HepG2 (cell line): Measurements from ENCODE around the gene PKDREJ. TPM values are rescaled to one million over a fixed set of nuclear protein-coding genes. Genes with fewer than 3 reads are reported as not detected.
A peak's percentile ranks its signal among the peaks of the same experiment; 100 is the strongest.

ENCODE experiments used
- ASH2L ChIP-seq: fragments of 300-600, 200-600 bp; sonication (generic); IDR thresholded peaks from 2 replicates; pipeline ENCODE4 v1.7.0; 2017; ENCODE audit warnings: low read depth, mild to moderate bottlenecking, moderate library complexity, mixed read lengths, low read length; ENCODE audit not compliant: insufficient read length
- FOXA1 ChIP-seq, 2 experiments: fragments of 450-650 bp in 1 of 2; sonication (generic) in 1 of 2; formaldehyde crosslinking in 1 of 2; IDR thresholded peaks; 2 replicates each; pipeline versions ENCODE4 v1.4.0 to v1.6.1; 2016 to 2020; ENCODE audit warnings: missing genetic modification reagents in 1 of 2
- GFI1 ChIP-seq: sonication (generic); formaldehyde crosslinking; IDR thresholded peaks from 2 replicates; pipeline ENCODE4 v1.5.0; 2020; ENCODE audit warnings: missing genetic modification reagents, mild to moderate bottlenecking, borderline replicate concordance
- PCBP2 ChIP-seq: fragments of 200-400 bp; formaldehyde crosslinking; optimal IDR thresholded peaks from 2 replicates; pipeline ENCODE3; 2018; ENCODE audit warnings: low read length, low read depth; ENCODE audit not compliant: poor library complexity, severe bottlenecking
- RFX5 ChIP-seq: IDR thresholded peaks from 2 replicates; pipeline ENCODE4 v1.6.1; 2011; ENCODE audit warnings: low read depth, low read length, improper control_type of control experiment
- TBL1XR1 ChIP-seq: fragments of 150-350 bp; IDR thresholded peaks from 2 replicates; pipeline ENCODE4 v1.6.1; 2014; ENCODE audit warnings: borderline replicate concordance, low read length; ENCODE audit not compliant: partially characterized antibody
- polyA plus RNA-seq, 8 experiments: library from polyadenylated mRNA; depleted of rRNA in 3 of 8; stranded (reverse) in 7 of 8; unstranded in 1 of 8; fragments of >200 nt; fragmentation: Illumina TruSeq in 4 of 8; extraction: Trizol in 4 of 8; gene quantifications; 2 replicates each; pipeline versions ENCODE4 v1.2.1 to v1.2.3, GENCODE V29; 2011 to 2016; ENCODE audit warnings: low read depth in 4 of 8, missing spikeins in 1 of 8, mixed read lengths in 1 of 8; ENCODE audit not compliant: insufficient read depth in 1 of 8
- total RNA-seq, 5 experiments: library from RNA; depleted of rRNA; stranded (reverse); fragments of >200 nt; fragmentation: Illumina TruSeq; extraction: Trizol; gene quantifications; 2 replicates each; pipeline ENCODE4 v1.2.3, GENCODE V29; 2016; ENCODE audit warnings: low read depth in 1 of 5
- TF ChIP-seq, protein P1 (sequence below): sonication (generic); formaldehyde crosslinking; IDR thresholded peaks from 2 replicates; pipeline ENCODE4 v1.5.1; 2020; ENCODE audit warnings: mild to moderate bottlenecking, moderate library complexity, missing genetic modification reagents
- TF ChIP-seq, protein P2 (sequence below): sonication (generic); formaldehyde crosslinking; IDR thresholded peaks from 2 replicates; pipeline ENCODE4 v1.4.0; 2020; ENCODE audit warnings: missing genetic modification reagents
- TF ChIP-seq, protein P3 (sequence below): sonication (generic); formaldehyde crosslinking; conservative IDR thresholded peaks from 2 replicates; pipeline ENCODE4 v1.8.1; 2023; ENCODE audit warnings: missing genetic modification reagents
- TF ChIP-seq, protein P4 (sequence below), 2 experiments: sonication (generic) in 1 of 2; formaldehyde crosslinking in 1 of 2; IDR thresholded peaks; 2 replicates each; pipeline versions ENCODE4 v1.4.0 to v1.6.1; 2016 to 2020; ENCODE audit warnings: borderline replicate concordance in 1 of 2, low read depth in 1 of 2, mild to moderate bottlenecking in 1 of 2, missing genetic modification reagents in 1 of 2

Gene PKDREJ
- total and polyA plus RNA-seq, 2 of the 13 experiments (the other 11 are each of a cell fraction or from before 2014, with no cell fraction given) = not detected

DNA sequence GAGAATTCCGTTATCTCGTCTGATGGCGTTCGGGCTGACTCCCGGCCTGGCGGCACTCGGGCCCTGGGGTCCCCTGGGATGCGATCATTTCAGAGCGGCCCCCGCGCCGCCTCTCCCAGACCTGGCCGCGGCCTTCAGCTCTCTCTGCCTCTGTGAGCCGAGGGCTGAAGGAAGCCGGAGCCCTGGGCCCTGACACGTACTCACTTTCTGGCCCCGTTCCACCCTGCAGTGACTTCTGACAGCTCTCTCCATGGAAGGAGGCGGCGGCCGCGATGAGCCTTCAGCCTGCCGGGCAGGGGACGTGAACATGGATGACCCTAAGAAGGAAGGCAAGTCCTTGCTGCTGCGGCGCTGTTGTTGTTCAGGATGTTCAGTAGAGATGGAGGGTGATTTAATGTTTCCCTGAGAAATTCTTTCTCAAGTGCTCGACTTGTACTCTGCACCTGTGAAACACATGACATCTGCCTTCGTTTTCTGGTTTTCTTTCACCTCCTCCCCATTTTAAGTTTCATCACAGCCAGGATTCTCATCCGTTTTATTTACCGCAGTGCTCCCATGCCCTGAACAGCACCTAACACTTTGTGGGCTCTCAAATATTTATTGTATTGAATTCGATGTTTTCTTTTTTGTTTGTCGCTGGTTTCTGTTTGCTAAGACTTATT lies 34.1 kb upstream of the PKDREJ start (continued):
- TF ChIP-seq, protein P1, sequence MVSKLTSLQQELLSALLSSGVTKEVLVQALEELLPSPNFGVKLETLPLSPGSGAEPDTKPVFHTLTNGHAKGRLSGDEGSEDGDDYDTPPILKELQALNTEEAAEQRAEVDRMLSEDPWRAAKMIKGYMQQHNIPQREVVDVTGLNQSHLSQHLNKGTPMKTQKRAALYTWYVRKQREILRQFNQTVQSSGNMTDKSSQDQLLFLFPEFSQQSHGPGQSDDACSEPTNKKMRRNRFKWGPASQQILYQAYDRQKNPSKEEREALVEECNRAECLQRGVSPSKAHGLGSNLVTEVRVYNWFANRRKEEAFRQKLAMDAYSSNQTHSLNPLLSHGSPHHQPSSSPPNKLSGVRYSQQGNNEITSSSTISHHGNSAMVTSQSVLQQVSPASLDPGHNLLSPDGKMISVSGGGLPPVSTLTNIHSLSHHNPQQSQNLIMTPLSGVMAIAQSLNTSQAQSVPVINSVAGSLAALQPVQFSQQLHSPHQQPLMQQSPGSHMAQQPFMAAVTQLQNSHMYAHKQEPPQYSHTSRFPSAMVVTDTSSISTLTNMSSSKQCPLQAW = 0 out of 2 replicates have a peak, but pooled peaks have one; percentile 34
- TF ChIP-seq ASH2L (peak; percentile 20), TBL1XR1 (peak; percentile 3), FOXA1 (IDR thresholded peaks at IDR 0.05) (no peak), FOXA1 (CRISPR knock-in tag; IDR thresholded peaks at IDR 0.05) (no peak), PCBP2 (no peak), RFX5 (no peak), GFI1 (0 out of 2 replicates have a peak, but pooled peaks have one; percentile 37)
- TF ChIP-seq, protein P2, sequence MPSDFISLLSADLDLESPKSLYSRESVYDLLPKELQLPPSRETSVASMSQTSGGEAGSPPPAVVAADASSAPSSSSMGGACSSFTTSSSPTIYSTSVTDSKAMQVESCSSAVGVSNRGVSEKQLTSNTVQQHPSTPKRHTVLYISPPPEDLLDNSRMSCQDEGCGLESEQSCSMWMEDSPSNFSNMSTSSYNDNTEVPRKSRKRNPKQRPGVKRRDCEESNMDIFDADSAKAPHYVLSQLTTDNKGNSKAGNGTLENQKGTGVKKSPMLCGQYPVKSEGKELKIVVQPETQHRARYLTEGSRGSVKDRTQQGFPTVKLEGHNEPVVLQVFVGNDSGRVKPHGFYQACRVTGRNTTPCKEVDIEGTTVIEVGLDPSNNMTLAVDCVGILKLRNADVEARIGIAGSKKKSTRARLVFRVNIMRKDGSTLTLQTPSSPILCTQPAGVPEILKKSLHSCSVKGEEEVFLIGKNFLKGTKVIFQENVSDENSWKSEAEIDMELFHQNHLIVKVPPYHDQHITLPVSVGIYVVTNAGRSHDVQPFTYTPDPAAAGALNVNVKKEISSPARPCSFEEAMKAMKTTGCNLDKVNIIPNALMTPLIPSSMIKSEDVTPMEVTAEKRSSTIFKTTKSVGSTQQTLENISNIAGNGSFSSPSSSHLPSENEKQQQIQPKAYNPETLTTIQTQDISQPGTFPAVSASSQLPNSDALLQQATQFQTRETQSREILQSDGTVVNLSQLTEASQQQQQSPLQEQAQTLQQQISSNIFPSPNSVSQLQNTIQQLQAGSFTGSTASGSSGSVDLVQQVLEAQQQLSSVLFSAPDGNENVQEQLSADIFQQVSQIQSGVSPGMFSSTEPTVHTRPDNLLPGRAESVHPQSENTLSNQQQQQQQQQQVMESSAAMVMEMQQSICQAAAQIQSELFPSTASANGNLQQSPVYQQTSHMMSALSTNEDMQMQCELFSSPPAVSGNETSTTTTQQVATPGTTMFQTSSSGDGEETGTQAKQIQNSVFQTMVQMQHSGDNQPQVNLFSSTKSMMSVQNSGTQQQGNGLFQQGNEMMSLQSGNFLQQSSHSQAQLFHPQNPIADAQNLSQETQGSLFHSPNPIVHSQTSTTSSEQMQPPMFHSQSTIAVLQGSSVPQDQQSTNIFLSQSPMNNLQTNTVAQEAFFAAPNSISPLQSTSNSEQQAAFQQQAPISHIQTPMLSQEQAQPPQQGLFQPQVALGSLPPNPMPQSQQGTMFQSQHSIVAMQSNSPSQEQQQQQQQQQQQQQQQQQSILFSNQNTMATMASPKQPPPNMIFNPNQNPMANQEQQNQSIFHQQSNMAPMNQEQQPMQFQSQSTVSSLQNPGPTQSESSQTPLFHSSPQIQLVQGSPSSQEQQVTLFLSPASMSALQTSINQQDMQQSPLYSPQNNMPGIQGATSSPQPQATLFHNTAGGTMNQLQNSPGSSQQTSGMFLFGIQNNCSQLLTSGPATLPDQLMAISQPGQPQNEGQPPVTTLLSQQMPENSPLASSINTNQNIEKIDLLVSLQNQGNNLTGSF (CRISPR knock-in tag) = 0 out of 2 replicates have a peak, but pooled peaks have one; percentile 3
- TF ChIP-seq, protein P3, sequence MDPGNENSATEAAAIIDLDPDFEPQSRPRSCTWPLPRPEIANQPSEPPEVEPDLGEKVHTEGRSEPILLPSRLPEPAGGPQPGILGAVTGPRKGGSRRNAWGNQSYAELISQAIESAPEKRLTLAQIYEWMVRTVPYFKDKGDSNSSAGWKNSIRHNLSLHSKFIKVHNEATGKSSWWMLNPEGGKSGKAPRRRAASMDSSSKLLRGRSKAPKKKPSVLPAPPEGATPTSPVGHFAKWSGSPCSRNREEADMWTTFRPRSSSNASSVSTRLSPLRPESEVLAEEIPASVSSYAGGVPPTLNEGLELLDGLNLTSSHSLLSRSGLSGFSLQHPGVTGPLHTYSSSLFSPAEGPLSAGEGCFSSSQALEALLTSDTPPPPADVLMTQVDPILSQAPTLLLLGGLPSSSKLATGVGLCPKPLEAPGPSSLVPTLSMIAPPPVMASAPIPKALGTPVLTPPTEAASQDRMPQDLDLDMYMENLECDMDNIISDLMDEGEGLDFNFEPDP (CRISPR knock-in tag) = 0 out of 2 replicates have a peak, but pooled peaks have one; percentile 86
- TF ChIP-seq, protein P4, sequence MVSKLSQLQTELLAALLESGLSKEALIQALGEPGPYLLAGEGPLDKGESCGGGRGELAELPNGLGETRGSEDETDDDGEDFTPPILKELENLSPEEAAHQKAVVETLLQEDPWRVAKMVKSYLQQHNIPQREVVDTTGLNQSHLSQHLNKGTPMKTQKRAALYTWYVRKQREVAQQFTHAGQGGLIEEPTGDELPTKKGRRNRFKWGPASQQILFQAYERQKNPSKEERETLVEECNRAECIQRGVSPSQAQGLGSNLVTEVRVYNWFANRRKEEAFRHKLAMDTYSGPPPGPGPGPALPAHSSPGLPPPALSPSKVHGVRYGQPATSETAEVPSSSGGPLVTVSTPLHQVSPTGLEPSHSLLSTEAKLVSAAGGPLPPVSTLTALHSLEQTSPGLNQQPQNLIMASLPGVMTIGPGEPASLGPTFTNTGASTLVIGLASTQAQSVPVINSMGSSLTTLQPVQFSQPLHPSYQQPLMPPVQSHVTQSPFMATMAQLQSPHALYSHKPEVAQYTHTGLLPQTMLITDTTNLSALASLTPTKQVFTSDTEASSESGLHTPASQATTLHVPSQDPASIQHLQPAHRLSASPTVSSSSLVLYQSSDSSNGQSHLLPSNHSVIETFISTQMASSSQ (IDR thresholded peaks at IDR 0.05; ENCODE audit: low read depth) = no peak
- TF ChIP-seq, protein P4 (CRISPR knock-in tag; IDR thresholded peaks at IDR 0.05; ENCODE audit: borderline replicate concordance) = 0 out of 2 replicates have a peak, but pooled peaks have one; percentile 4
